SK-N-SH (cell line): ENCODE data around the gene NEK7.

Experiments
- CTCF ChIP-seq: fragments of 200-600 bp; sonication (generic); IDR thresholded peaks from 2 replicates; pipeline ENCODE4 v1.6.1; 2017; ENCODE audit warnings: antibody characterized with exemption, mild to moderate bottlenecking, moderate library complexity
- ELF1 ChIP-seq: IDR thresholded peaks from 2 replicates; pipeline ENCODE4 v1.4.0; 2012
- NFIC ChIP-seq: IDR thresholded peaks from 2 replicates; pipeline ENCODE4 v1.4.0; 2012; ENCODE audit warnings: borderline replicate concordance
- RAD21 ChIP-seq: IDR thresholded peaks from 2 replicates; pipeline ENCODE4 v1.6.1; 2012; ENCODE audit warnings: mild to moderate bottlenecking, low read length
- RCOR1 ChIP-seq: fragments of 150-350 bp; IDR thresholded peaks from 2 replicates; pipeline ENCODE4 v1.6.1; 2017; ENCODE audit warnings: antibody characterized with exemption, low read length
- RFX5 ChIP-seq: IDR thresholded peaks from 2 replicates; pipeline ENCODE4 v1.6.1; 2012; ENCODE audit warnings: mild to moderate bottlenecking, improper control_type of control experiment, low read length
- SIN3A ChIP-seq: IDR thresholded peaks from 2 replicates; pipeline ENCODE4 v1.6.1; 2012; ENCODE audit warnings: low read depth, mild to moderate bottlenecking, low read length, moderate library complexity, borderline replicate concordance
- USF1 ChIP-seq: IDR thresholded peaks from 2 replicates; pipeline ENCODE4 v1.4.0; 2012; ENCODE audit warnings: low read depth, borderline replicate concordance

- TF ChIP-seq RFX5 (no peak), CTCF (no peak), USF1 (no peak), RCOR1 (no peak), NFIC (no peak), ELF1 (no peak), RAD21 (peak; percentile 43; the same call in 1 of the 2 replicates), SIN3A (no peak)
Observed at GRCh38 chr1:198275597-198275996, 118.8 kb downstream of the NEK7 start.
